Progenitor cell of endocrine pancreas (in vitro differentiated cells): ENCODE data around the gene SLC27A1. TPM values are rescaled to one million over a fixed set of nuclear protein-coding genes. Genes with fewer than 3 reads are reported as not detected.
"Not testable (repeated sequence)": the region's sequence is repeated elsewhere in the genome, so short reads cannot be mapped to it uniquely, and the experiment has no call there.

Experiments used
- DNase-seq: peaks from one replicate; pipeline ENCODE4 v3.0.0; 2021; ENCODE audit warnings: low spot score; ENCODE audit not compliant: unreplicated experiment
- H3K27ac Mint-ChIP-seq: 2 replicates; pipeline ENCODE4 v1.8.0; 2021; ENCODE audit warnings: mild to moderate bottlenecking, moderate library complexity, mixed read lengths
- H3K27me3 Mint-ChIP-seq: 2 replicates; pipeline ENCODE4 v1.8.0; 2021; ENCODE audit warnings: mixed read lengths
- H3K36me3 Mint-ChIP-seq: 2 replicates; pipeline ENCODE4 v1.8.0; 2022; ENCODE audit warnings: mixed read lengths; ENCODE audit not compliant: insufficient read depth
- H3K4me1 Mint-ChIP-seq: 2 replicates; pipeline ENCODE4 v1.8.0; 2021; ENCODE audit warnings: low read depth, mixed read lengths
- H3K4me3 Mint-ChIP-seq: 2 replicates; pipeline ENCODE4 v1.8.0; 2021; ENCODE audit warnings: low read depth, mild to moderate bottlenecking, moderate library complexity, mixed read lengths
- H3K9me3 Mint-ChIP-seq: 2 replicates; pipeline ENCODE4 v1.8.0; 2021; ENCODE audit warnings: low read depth, mixed read lengths
- CTCF ChIP-seq: fragments of 200-600 bp; sonication (generic); IDR thresholded peaks from one replicate; pipeline ENCODE4 v1.5.0; 2021; ENCODE audit warnings: antibody characterized with exemption, mild to moderate bottlenecking; ENCODE audit not compliant: unreplicated experiment
- total RNA-seq: library from RNA; stranded (reverse); gene quantifications from 2 replicates; pipeline ENCODE4 v1.2.1, GENCODE V29; 2021

The SLC27A1 gene
- total RNA-seq, 1 donor from 2014 or later = 19.8 TPM

GRCh38 chr19:17505223-17505622 is 34.9 kb downstream of the SLC27A1 start:
- DNase-seq = no peak
- Mint-ChIP-seq H3K27ac (no peak overlapping the region), H3K27me3 (no peaks in the 10 kb centered on the region), H3K4me3 (no peak overlapping the region), H3K9me3 (no peaks in the 10 kb centered on the region), H3K36me3 (peaks cover 4% of the 10 kb centered on the region), H3K4me1 (no peaks in the 10 kb centered on the region)
- TF ChIP-seq CTCF = no peak

- no peaks in the 10 kb centered on the region for H3K27me3 Mint-ChIP-seq
- no peak overlapping the region for H3K4me3 Mint-ChIP-seq
- no peak for DNase-seq
- H3K27ac Mint-ChIP-seq = no peak overlapping the region
- H3K9me3 Mint-ChIP-seq = no peaks in the 10 kb centered on the region
- H3K4me1 Mint-ChIP-seq = peaks cover 5% of the 10 kb centered on the region
- TF ChIP-seq CTCF = no peak
- H3K36me3 Mint-ChIP-seq = peaks cover 5% of the 10 kb centered on the region
These were observed 36.4 kb downstream of the SLC27A1 start for GRCh38 chr19:17506745-17507144.

- DNase-seq, H3K36me3 Mint-ChIP-seq, H3K27me3 Mint-ChIP-seq, H3K4me3 Mint-ChIP-seq, H3K27ac Mint-ChIP-seq, H3K9me3 Mint-ChIP-seq: not testable (repeated sequence)
- peaks cover 14% of the 10 kb centered on the region for H3K4me1 Mint-ChIP-seq
These were observed 38.2 kb downstream of the SLC27A1 start for GRCh38 chr19:17508558-17508933.

GRCh38 chr19:17510220-17510993 is 40.1 kb downstream of the SLC27A1 start:
- peaks cover 14% of the 10 kb centered on the region for H3K4me1 Mint-ChIP-seq
- no peak for TF ChIP-seq CTCF
- H3K36me3 Mint-ChIP-seq = peaks cover 3% of the 10 kb centered on the region
- no peaks in the 10 kb centered on the region for H3K27me3 Mint-ChIP-seq
- peak overlapping the region; percentile 99 for H3K4me3 Mint-ChIP-seq
- H3K27ac Mint-ChIP-seq = peak overlapping the region; percentile 98
- H3K9me3 Mint-ChIP-seq = no peaks in the 10 kb centered on the region
- no peak for DNase-seq

- Mint-ChIP-seq H3K36me3 (peaks cover 7% of the 10 kb centered on the region), H3K27ac (peak overlapping the region; percentile 82), H3K27me3 (no peaks in the 10 kb centered on the region), H3K4me3 (peak overlapping the region; percentile 99), H3K9me3 (no peaks in the 10 kb centered on the region), H3K4me1 (peaks cover 14% of the 10 kb centered on the region)
- no peak for TF ChIP-seq CTCF
- DNase-seq = peak; percentile 59
These were observed 41.6 kb downstream of the SLC27A1 start for GRCh38 chr19:17511724-17512573.
